H1 (cell line): ENCODE measurements around the gene FRRS1. TPM values are rescaled to one million over a fixed set of nuclear protein-coding genes. Genes with fewer than 3 reads are reported as not detected.

Experiments
- BCL11A ChIP-seq, 2 experiments: IDR thresholded peaks; one replicate each; pipeline ENCODE4 v1.6.1; 2011; ENCODE audit warnings: low read depth in 2 of 2, low read length in 2 of 2, mild to moderate bottlenecking in 2 of 2
- CTBP2 ChIP-seq: IDR thresholded peaks from 2 replicates; pipeline ENCODE4 v1.7.0; 2011; ENCODE audit warnings: borderline replicate concordance, mild to moderate bottlenecking, moderate library complexity, mixed read lengths, low read length; ENCODE audit not compliant: insufficient read depth, insufficient read length
- JUN ChIP-seq: IDR thresholded peaks from 2 replicates; pipeline ENCODE4 v1.6.1; 2011; ENCODE audit warnings: low read depth, mild to moderate bottlenecking, improper control_type of control experiment, low read length
- KDM4A ChIP-seq: IDR thresholded peaks from one replicate; pipeline ENCODE4 v1.7.1; 2012; ENCODE audit warnings: low read depth, mild to moderate bottlenecking, moderate library complexity, low read length, inconsistent platforms; ENCODE audit not compliant: severe bottlenecking
- SAP30 ChIP-seq: fragments of 300-600 bp; sonication (generic); IDR thresholded peaks from 2 replicates; pipeline ENCODE4 v1.7.1; 2012; ENCODE audit warnings: low read length, moderate library complexity, mild to moderate bottlenecking, inconsistent platforms; ENCODE audit not compliant: insufficient read depth, insufficient replicate concordance
- polyA plus RNA-seq, 7 experiments: library from polyadenylated mRNA; depleted of rRNA in 3 of 7; stranded (reverse) in 5 of 7; unstranded in 2 of 7; fragments of >200 nt in 5 of 7; fragments of 200-250 nt in 2 of 7; gene quantifications; 1 replicate in 5 of 7; 2 replicates in 1 of 7; 4 replicates in 1 of 7; pipeline versions ENCODE4 v1.2.1 to v1.2.3, GENCODE V29; 2011 to 2013; ENCODE audit warnings: missing spikeins in 2 of 7, mixed read lengths in 2 of 7
- total RNA-seq: library from RNA; stranded (reverse); fragmentation: NEBNext Ultra II Directional; extraction: Animal tissue kit (Norgen Biotek cat#: 25700); gene quantifications from 2 replicates; pipeline ENCODE4 v1.2.1, GENCODE V29; 2021
- TF ChIP-seq, protein P1 (sequence below): fragments of 300-600 bp; sonication (generic); IDR thresholded peaks from 2 replicates; pipeline ENCODE4 v1.7.1; 2012; ENCODE audit warnings: low read length, moderate library complexity, mild to moderate bottlenecking, inconsistent platforms; ENCODE audit not compliant: insufficient replicate concordance

FRRS1 gene
- total and polyA plus RNA-seq, 2 of the 8 experiments (the other 6 are each of a cell fraction or from before 2014, with no cell fraction given): 3.5 to 6.5 TPM

GRCh38 chr1:99726818-99727217 is 39.6 kb downstream of the FRRS1 start (continued):
- TF ChIP-seq, protein P1, sequence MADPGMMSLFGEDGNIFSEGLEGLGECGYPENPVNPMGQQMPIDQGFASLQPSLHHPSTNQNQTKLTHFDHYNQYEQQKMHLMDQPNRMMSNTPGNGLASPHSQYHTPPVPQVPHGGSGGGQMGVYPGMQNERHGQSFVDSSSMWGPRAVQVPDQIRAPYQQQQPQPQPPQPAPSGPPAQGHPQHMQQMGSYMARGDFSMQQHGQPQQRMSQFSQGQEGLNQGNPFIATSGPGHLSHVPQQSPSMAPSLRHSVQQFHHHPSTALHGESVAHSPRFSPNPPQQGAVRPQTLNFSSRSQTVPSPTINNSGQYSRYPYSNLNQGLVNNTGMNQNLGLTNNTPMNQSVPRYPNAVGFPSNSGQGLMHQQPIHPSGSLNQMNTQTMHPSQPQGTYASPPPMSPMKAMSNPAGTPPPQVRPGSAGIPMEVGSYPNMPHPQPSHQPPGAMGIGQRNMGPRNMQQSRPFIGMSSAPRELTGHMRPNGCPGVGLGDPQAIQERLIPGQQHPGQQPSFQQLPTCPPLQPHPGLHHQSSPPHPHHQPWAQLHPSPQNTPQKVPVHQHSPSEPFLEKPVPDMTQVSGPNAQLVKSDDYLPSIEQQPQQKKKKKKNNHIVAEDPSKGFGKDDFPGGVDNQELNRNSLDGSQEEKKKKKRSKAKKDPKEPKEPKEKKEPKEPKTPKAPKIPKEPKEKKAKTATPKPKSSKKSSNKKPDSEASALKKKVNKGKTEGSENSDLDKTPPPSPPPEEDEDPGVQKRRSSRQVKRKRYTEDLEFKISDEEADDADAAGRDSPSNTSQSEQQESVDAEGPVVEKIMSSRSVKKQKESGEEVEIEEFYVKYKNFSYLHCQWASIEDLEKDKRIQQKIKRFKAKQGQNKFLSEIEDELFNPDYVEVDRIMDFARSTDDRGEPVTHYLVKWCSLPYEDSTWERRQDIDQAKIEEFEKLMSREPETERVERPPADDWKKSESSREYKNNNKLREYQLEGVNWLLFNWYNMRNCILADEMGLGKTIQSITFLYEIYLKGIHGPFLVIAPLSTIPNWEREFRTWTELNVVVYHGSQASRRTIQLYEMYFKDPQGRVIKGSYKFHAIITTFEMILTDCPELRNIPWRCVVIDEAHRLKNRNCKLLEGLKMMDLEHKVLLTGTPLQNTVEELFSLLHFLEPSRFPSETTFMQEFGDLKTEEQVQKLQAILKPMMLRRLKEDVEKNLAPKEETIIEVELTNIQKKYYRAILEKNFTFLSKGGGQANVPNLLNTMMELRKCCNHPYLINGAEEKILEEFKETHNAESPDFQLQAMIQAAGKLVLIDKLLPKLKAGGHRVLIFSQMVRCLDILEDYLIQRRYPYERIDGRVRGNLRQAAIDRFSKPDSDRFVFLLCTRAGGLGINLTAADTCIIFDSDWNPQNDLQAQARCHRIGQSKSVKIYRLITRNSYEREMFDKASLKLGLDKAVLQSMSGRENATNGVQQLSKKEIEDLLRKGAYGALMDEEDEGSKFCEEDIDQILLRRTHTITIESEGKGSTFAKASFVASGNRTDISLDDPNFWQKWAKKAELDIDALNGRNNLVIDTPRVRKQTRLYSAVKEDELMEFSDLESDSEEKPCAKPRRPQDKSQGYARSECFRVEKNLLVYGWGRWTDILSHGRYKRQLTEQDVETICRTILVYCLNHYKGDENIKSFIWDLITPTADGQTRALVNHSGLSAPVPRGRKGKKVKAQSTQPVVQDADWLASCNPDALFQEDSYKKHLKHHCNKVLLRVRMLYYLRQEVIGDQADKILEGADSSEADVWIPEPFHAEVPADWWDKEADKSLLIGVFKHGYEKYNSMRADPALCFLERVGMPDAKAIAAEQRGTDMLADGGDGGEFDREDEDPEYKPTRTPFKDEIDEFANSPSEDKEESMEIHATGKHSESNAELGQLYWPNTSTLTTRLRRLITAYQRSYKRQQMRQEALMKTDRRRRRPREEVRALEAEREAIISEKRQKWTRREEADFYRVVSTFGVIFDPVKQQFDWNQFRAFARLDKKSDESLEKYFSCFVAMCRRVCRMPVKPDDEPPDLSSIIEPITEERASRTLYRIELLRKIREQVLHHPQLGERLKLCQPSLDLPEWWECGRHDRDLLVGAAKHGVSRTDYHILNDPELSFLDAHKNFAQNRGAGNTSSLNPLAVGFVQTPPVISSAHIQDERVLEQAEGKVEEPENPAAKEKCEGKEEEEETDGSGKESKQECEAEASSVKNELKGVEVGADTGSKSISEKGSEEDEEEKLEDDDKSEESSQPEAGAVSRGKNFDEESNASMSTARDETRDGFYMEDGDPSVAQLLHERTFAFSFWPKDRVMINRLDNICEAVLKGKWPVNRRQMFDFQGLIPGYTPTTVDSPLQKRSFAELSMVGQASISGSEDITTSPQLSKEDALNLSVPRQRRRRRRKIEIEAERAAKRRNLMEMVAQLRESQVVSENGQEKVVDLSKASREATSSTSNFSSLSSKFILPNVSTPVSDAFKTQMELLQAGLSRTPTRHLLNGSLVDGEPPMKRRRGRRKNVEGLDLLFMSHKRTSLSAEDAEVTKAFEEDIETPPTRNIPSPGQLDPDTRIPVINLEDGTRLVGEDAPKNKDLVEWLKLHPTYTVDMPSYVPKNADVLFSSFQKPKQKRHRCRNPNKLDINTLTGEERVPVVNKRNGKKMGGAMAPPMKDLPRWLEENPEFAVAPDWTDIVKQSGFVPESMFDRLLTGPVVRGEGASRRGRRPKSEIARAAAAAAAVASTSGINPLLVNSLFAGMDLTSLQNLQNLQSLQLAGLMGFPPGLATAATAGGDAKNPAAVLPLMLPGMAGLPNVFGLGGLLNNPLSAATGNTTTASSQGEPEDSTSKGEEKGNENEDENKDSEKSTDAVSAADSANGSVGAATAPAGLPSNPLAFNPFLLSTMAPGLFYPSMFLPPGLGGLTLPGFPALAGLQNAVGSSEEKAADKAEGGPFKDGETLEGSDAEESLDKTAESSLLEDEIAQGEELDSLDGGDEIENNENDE: no peak
- TF ChIP-seq BCL11A (IDR thresholded peaks at IDR 0.05; ENCODE audit: low read depth in 2 of 2, low read length in 2 of 2): no peak
- no peak for TF ChIP-seq KDM4A
- TF ChIP-seq JUN: no peak
- no peak for TF ChIP-seq CTBP2
- no peak for TF ChIP-seq SAP30
